GM12891 (cell line): ENCODE data around the gene ARPC4.

Experiments
- POLR2A ChIP-seq: IDR thresholded peaks from 2 replicates; pipeline ENCODE4 v1.6.1; 2011; ENCODE audit warnings: low read depth, low read length, control low read depth
- TAF1 ChIP-seq: IDR thresholded peaks from 2 replicates; pipeline ENCODE4 v1.6.1; 2011; ENCODE audit warnings: low read depth, low read length, control low read depth

GRCh38 chr3:9770276-9770812 is 22.5 kb upstream of the ARPC4 start:
- TF ChIP-seq POLR2A (no peak), TAF1 (no peak)
